Measurements from ENCODE around the gene ANKRD52. TPM values are rescaled to one million over a fixed set of nuclear protein-coding genes. Genes with fewer than 3 reads are reported as not detected.

ANKRD52 gene
- total and polyA plus RNA-seq, 2 donors (not counting 3 experiments of a cell fraction or from before 2014, with no cell fraction given) = 30.8 to 62.0 TPM

GRCh38 chr12:56244494-56244893, 13.7 kb downstream of the ANKRD52 start:
- no peak for DNase-seq (ENCODE audit: low read depth, low spot score)
- Histone ChIP-seq H3K27ac (ENCODE audit: insufficient read depth, low read depth, low read length) (no peak overlapping the region), H3K9ac (replicated peaks; ENCODE audit: extremely low read depth, insufficient read depth, low read length) (no peak overlapping the region), H3K27me3 (ENCODE audit: control insufficient read depth in 2 of 2, insufficient read depth in 2 of 2, low read length in 2 of 2) (no peaks in the 10 kb centered on the region), H3K4me1 (ENCODE audit: control insufficient read depth, extremely low read depth, insufficient read depth, low read length) (no peaks in the 10 kb centered on the region), H3K4me3 (replicated peaks in 1 of 3; ENCODE audit: insufficient read depth in 1 of 3, low read depth in 1 of 3, low read length in 3 of 3) (no peak overlapping the region), H3K79me2 (ENCODE audit: control insufficient read depth, insufficient read depth, low read length) (no peaks in the 10 kb centered on the region), H3K9me1 (replicated peaks; ENCODE audit: control insufficient read depth, extremely low read depth, insufficient read depth, low read length) (no peaks in the 10 kb centered on the region), H4K20me1 (replicated peaks; ENCODE audit: control insufficient read depth, extremely low read depth, insufficient read depth, low read length) (no peaks in the 10 kb centered on the region), H2AFZ (ENCODE audit: low read depth, low read length) (no peak overlapping the region), H3K4me2 (ENCODE audit: insufficient read depth, low read length) (no peak overlapping the region), H3K36me3 (ENCODE audit: control insufficient read depth in 2 of 2, extremely low read depth in 1 of 2, insufficient read depth in 2 of 2, low read length in 2 of 2) (peaks cover 28 to 79% of the 10 kb centered on the region in 2 experiments), H3K9me3 (replicated peaks; ENCODE audit: control insufficient read depth, insufficient read depth, low read length) (no peaks in the 10 kb centered on the region)
- FAIRE-seq = no peak
- BruUV-seq (replicated peaks) = no TSS peak
- TF ChIP-seq MYC (IDR thresholded peaks at IDR 0.05; ENCODE audit: low read depth, low read length) = no peak
- ChIA-PET CTCF (no interaction called here), POLR2A (no interaction called here)
- intact Hi-C loops (cut with micrococcal nuclease) = no loop called here
- dilution Hi-C loops (cut with MboI; ENCODE audit: extremely low pct_ligation_motif_present, low sequenced_read_pairs) = no loop called here

- no peaks in the 10 kb centered on the region for H3K9me3 ChIP-seq (replicated peaks; ENCODE audit: control insufficient read depth, insufficient read depth, low read length)
- H3K9ac ChIP-seq (replicated peaks; ENCODE audit: extremely low read depth, insufficient read depth, low read length) = no peak overlapping the region
- DNase-seq (ENCODE audit: low read depth, low spot score) (no peak), FAIRE-seq (no peak)
- CTCF ChIA-PET = no interaction called here
- H3K4me2 ChIP-seq (ENCODE audit: insufficient read depth, low read length) = no peak overlapping the region
- H3K9me1 ChIP-seq (replicated peaks; ENCODE audit: control insufficient read depth, extremely low read depth, insufficient read depth, low read length) = no peaks in the 10 kb centered on the region
- H3K27me3 ChIP-seq (ENCODE audit: control insufficient read depth in 2 of 2, insufficient read depth in 2 of 2, low read length in 2 of 2) = no peaks in the 10 kb centered on the region
- H3K4me3 ChIP-seq (replicated peaks in 1 of 3; ENCODE audit: insufficient read depth in 1 of 3, low read depth in 1 of 3, low read length in 3 of 3) = no peak overlapping the region
- H3K79me2 ChIP-seq (ENCODE audit: control insufficient read depth, insufficient read depth, low read length) = no peaks in the 10 kb centered on the region
- H3K4me1 ChIP-seq (ENCODE audit: control insufficient read depth, extremely low read depth, insufficient read depth, low read length) = no peaks in the 10 kb centered on the region
- TF ChIP-seq EZH2 (IDR thresholded peaks at IDR 0.05; ENCODE audit: borderline replicate concordance, low read depth, low read length, severe bottlenecking) (no peak), JUN (IDR thresholded peaks at IDR 0.05; ENCODE audit: borderline replicate concordance, insufficient read depth, insufficient read length, low read depth) (no peak), MAX (IDR thresholded peaks at IDR 0.05; ENCODE audit: insufficient read depth, insufficient read length) (no peak), MYC (IDR thresholded peaks at IDR 0.05; ENCODE audit: low read depth, low read length) (no peak), GATA2 (IDR thresholded peaks at IDR 0.05; ENCODE audit: insufficient read depth, insufficient read length, low read depth, low read length) (no peak), POLR2A (IDR thresholded peaks at IDR 0.05; ENCODE audit: low read depth, low read length) (no peak), CTCF (IDR thresholded peaks at IDR 0.05; ENCODE audit: extremely low read depth in 1 of 2, insufficient read depth in 1 of 2, low read depth in 1 of 2, low read length in 2 of 2) (no peak), FOS (IDR thresholded peaks at IDR 0.05; ENCODE audit: borderline replicate concordance, insufficient read depth, low read length) (no peak), POLR2AphosphoS5 (IDR thresholded peaks at IDR 0.05; ENCODE audit: insufficient read depth, low read depth, low read length) (no peak)
- intact Hi-C loops (cut with micrococcal nuclease) = no loop called here
- H2AFZ ChIP-seq (ENCODE audit: low read depth, low read length) = no peak overlapping the region
- peaks cover 27 to 81% of the 10 kb centered on the region in 2 experiments for H3K36me3 ChIP-seq (ENCODE audit: control insufficient read depth in 2 of 2, extremely low read depth in 1 of 2, insufficient read depth in 2 of 2, low read length in 2 of 2)
- dilution Hi-C loops (cut with MboI; ENCODE audit: extremely low pct_ligation_motif_present, low sequenced_read_pairs) = no loop called here
- H3K27ac ChIP-seq (ENCODE audit: insufficient read depth, low read depth, low read length) = no peak overlapping the region
- BruUV-seq (replicated peaks) = no TSS peak
- H4K20me1 ChIP-seq (replicated peaks; ENCODE audit: control insufficient read depth, extremely low read depth, insufficient read depth, low read length) = no peaks in the 10 kb centered on the region
- POLR2A ChIA-PET = no interaction called here
Observed at GRCh38 chr12:56243731-56244181, 14.4 kb downstream of the ANKRD52 start.
